SK-MEL-5 (cell line): ENCODE results near the gene ELP6. TPM values are rescaled to one million over a fixed set of nuclear protein-coding genes. Genes with fewer than 3 reads are reported as not detected.

Experiments used
- DNase-seq: peaks from one replicate; pipeline ENCODE4 v3.0.0-alpha.2; 2016; ENCODE audit warnings: low read depth, low spot score
- in situ Hi-C: cut with HindIII; loops from 2 replicates; pipeline ENCODE4 v1.10.0; 2016; ENCODE audit warnings: low sequenced_read_pairs, high pct_unique_total_duplicates, low pct_unique_long_range_greater_than_20kb
- polyA plus RNA-seq, 2 experiments: library from polyadenylated mRNA; depleted of rRNA; stranded (reverse); fragments of >200 nt; gene quantifications; 2 replicates each; pipeline ENCODE4 v1.2.3, GENCODE V29; 2015
- total RNA-seq: library from RNA; depleted of rRNA; stranded (reverse); fragments of >200 nt; shearing (Covaris generic); gene quantifications from 2 replicates; pipeline ENCODE4 v1.2.3, GENCODE V29; 2014; rRNA removed

ELP6 gene
- 39.4 and 44.6 TPM in 2 replicates for total RNA-seq
- 47.0 and 52.0 TPM in 2 replicates for polyA plus RNA-seq (2015; cell fraction: cytosol; rRNA removed)
- 107 and 134 TPM in 2 replicates for polyA plus RNA-seq (2015; cell fraction: nucleus; rRNA removed)

- in situ Hi-C loops: no loop called here
- DNase-seq: peak; percentile 95
Observed at GRCh38 chr3:47513125-47513929, at the start of gene ELP6. Gene ELP6, minus strand, starts transcription at chr3:47513712. Its CDS starts 122 bp downstream, at chr3:47513590.

GRCh38 chr3:47556351-47556750 is 42.8 kb upstream of the ELP6 start:
- in situ Hi-C loops: no loop called here
- DNase-seq: no peak

DNA sequence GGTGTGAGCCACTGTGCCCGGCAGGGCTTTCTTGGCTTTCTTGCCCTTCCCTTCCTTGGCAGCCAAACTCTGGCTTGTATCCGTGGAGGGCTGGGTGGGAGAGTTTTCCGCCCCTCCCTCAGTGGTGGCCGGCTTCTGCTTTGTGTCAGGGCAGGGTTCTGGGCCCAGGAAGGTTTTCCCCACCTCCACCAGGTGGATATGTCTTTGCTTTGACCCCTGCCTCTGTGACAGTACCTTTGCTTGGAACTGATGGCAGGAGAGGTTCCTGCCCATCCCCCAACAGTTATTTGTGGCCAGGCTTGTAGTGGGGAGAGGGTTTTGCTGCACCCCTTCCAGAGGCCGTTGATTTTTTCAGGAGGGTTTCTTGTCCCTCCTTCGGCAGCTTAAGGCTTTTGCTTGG is 40.8 kb upstream of the ELP6 start:
- in situ Hi-C loops: no loop called here
- no peak for DNase-seq

DNA sequence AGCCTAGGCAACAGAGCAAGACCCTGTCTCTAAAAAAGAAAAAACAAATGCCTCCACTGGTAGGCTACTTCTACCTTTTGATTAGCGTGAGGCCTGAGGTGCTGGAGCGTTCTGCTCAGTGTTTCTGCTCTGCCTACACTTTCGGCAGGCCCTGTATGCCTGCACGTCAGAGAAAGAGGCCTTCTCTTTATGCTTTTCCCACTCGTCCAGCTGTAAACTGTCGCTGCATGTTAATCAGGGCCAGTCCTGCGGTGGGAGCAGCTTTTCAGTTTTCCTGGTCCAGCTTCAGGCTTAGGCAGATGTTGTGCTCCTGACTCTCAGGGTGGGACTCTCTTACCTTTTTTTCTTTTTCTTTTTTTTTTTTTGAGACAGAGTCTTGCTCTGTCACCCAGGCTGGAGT is 39.9 kb upstream of the ELP6 start:
- no peak for DNase-seq

GRCh38 chr3:47542471-47543173 is 29.1 kb upstream of the ELP6 start:
- in situ Hi-C loops: no loop called here
- no peak for DNase-seq

More for the DNA sequence above, 39.9 kb upstream of the ELP6 start:
- in situ Hi-C loops: no loop called here

GRCh38 chr3:47541583-47542108 is 28.1 kb upstream of the ELP6 start:
- in situ Hi-C loops: no loop called here
- DNase-seq: no peak

- in situ Hi-C loops: no loop called here
- no peak for DNase-seq
Observed at GRCh38 chr3:47540281-47540680, 26.8 kb upstream of the ELP6 start.

- no peak for DNase-seq
- in situ Hi-C loops: no loop called here
Observed at GRCh38 chr3:47536967-47537366, 23.5 kb upstream of the ELP6 start.

GRCh38 chr3:47536221-47536891 is 22.8 kb upstream of the ELP6 start:
- in situ Hi-C loops: no loop called here
- no peak for DNase-seq

GRCh38 chr3:47533996-47534454 is 20.5 kb upstream of the ELP6 start:
- in situ Hi-C loops: no loop called here
- DNase-seq: no peak

GRCh38 chr3:47533481-47533880 is 20.0 kb upstream of the ELP6 start:
- DNase-seq: peak; percentile 28
- in situ Hi-C loops: no loop called here

DNA sequence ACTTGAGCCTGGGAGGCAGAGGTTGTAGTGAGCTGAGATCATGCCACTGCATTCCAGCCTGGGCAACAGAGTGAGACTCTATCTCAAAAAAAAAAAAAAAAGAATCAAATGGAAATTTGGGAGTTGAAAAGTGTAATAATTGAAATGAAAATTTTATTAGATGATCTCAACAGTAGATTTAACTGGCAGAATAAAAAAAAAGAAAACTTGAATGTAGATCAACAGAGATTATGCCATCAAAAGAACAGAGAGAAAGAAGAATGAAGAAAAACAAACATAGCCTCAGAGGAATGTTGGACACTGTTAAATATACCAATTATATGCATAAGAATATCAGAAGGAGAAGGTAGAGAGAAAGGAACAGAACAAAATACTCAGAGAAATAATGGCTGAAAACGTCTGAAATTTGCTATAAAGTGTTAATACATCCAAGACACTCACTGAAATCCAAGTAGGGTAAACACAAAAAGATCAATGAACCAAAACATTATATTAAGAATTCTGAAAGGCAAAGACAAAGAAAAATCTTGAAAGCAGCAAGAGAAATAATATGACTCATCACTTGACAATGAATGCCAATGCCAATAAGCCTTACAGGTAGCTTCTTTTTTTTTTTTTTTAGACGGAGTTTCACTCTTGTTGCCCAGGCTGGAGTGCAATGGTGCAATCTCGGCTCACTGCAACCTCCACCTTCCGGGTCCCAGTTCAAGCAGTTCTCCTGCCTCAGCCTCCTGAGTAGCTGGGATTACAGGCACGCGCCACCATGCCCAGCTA is 14.6 kb upstream of the ELP6 start:
- DNase-seq: no peak
- in situ Hi-C loops: no loop called here

DNA sequence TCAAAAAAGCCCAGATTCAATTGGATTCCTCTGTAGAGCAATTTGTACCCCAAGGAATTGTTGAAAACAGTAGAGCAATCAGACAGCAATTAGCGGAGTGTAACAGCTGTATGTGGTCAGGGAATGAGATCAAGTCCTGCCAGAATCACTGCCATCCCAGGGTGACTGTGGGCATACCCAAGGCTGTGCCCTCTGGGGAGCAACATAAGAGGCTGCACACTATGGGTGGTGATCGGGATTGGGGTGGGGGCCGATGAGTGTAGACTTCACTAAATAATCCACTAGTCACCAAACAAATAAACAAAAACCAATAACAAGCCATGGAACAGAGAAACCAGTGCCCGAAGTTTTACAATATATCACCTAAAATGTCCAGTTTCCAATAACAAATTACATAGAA is 12.1 kb upstream of the ELP6 start:
- DNase-seq: no peak
- in situ Hi-C loops: no loop called here

DNA sequence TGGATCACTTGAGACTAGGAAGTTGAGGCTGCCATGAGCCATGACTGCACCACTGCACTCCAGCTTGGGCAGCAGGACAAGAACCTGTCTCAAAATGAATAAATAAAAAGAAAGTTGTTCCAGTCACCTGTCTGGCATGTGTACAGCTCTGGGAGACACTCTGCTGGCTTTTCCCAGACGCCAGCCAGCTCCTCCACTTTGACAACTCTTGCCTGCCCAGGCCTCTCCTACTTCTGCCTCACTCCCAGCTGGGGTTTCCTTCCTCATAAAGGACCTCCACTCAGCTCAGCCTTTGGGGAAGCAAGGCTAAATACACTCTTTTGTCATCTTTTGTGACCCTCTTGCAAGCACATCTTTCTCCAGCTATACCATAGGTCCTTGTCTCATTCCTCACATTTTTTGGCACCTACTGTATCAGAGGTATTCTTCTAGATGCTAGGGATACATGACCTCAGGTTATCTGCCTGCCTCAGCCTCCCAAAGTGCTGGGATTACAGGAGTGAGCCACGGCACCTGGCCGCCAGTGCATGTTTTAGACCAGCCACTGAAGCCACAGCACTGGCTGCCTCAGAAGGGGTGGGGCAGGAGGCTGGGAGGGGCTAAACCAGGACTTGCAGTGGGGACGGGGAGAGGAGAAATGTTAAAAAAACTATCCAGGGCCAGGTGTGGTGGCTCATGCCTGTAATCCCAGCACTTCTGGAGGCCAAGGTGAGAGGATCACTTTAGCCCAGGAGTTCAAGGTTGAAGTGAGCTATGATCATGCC is 10.0 kb upstream of the ELP6 start:
- DNase-seq: no peak
- in situ Hi-C loops: no loop called here

DNA sequence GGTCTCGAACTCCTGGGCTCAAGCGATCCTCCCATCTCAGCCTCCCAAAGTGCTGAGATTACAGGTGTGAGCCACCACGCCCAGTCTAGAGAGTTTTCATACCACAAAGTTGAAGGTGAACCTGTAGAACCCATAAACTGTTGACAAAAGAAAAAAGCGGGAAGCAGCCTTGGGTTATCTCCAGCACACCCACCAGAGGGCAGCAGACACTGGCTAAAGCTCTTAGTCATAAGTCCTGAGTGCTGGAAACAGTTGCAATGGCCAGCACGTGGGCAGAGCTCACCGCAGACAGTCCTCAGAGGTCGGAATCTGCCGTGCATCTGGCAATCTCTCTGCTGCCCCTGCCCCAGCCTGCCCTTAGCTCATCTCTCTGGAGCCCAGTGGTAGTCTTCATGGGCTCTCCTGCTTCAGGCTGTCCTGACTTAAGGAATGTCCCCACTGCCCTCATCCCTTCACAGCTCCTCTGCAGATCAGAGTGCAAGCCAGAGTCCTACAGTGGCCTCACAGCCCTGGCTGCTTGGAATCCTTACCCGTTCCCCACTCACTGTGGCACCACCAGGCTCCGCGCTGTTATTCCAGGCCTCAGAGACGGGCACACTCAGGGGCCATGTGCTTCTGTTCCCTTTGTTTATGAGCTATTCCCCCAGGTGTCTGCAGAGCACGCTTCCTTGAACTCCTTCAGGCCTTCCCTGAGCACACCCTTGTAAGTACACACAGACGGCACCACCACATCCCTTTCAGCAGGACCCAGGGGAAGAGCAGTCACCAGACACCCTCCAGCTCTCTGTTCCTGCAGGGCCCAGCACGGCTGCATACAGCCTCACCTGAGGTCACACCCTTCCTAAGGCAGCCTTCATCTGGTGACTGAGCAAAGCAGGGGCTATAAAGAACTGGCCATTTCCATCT is 8.8 kb upstream of the ELP6 start:
- in situ Hi-C loops: no loop called here
- DNase-seq: peak; percentile 91

DNA sequence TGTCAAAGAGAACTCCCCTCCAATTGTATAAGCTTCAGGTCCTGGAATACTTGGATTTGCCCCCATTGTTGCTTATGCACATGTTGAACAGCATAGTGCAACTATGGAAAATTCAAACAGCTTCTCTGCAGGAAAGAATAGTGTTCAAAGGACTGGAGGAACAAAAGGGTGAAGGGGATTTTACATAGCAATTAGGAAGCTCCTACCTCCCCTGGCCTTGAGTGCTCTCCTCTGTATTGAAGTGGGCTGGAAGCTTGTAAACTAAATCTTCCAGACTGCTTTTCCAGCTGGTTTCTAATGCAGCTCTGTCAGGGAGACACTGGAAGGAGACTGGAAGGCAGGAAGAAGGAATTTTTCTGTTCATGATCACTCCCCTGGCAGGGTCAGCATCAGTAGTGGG is 7.2 kb upstream of the ELP6 start:
- in situ Hi-C loops: no loop called here
- no peak for DNase-seq
